ENCODE measurements around the gene DTX1.

The DTX1 gene

GRCh38 chr12:113072136-113072535 is 15.6 kb downstream of the DTX1 start:
- ChIA-PET CTCF (interaction anchor here (0.5 to 1.1 kb wide), 3 partner anchors 22 to 396 kb away, joined by 4 to 6 read pairs (median 6); no protein-coding TSS in a partner anchor), POLR2A (no interaction called here)
- Histone ChIP-seq H3K4me3 (ENCODE audit: low read depth, low read length) (no peak overlapping the region), H3K36me3 (ENCODE audit: control insufficient read depth in 2 of 2, insufficient read depth in 1 of 2, low read length in 2 of 2) (no peaks in the 10 kb centered on the region), H3K27ac (ENCODE audit: extremely low read depth, low read depth, low read length) (no peak overlapping the region), H3K4me1 (ENCODE audit: control insufficient read depth, insufficient read depth, low read length) (0 out of 2 replicates have a peak, but pooled peaks cover 2% of the 10 kb centered on the region), H3K9me3 (ENCODE audit: control insufficient read depth, insufficient read depth, low read depth, low read length) (no peaks in the 10 kb centered on the region)
- TF ChIP-seq ZNF639 (tag by site-specific recombination; IDR thresholded peaks at IDR 0.05) (0 out of 2 replicates have a peak, but pooled peaks have one; percentile 22), PRDM10 (tag by site-specific recombination; IDR thresholded peaks at IDR 0.05) (peak; percentile 41; the same call in 1 of the 2 replicates), ZEB2 (tag by site-specific recombination; IDR thresholded peaks at IDR 0.05) (0 out of 2 replicates have a peak, but pooled peaks have one; percentile 37), ZFP3 (tag by site-specific recombination; IDR thresholded peaks at IDR 0.05; ENCODE audit: low read depth) (peak; percentile 92), ZNF114 (tag by site-specific recombination; IDR thresholded peaks at IDR 0.05) (no peak)

- no peak overlapping the region for H3K4me3 ChIP-seq (ENCODE audit: low read depth, low read length)
- POLR2A ChIA-PET, result no interaction called here
- H3K9me3 ChIP-seq (ENCODE audit: control insufficient read depth, insufficient read depth, low read depth, low read length), result no peaks in the 10 kb centered on the region
- H3K4me1 ChIP-seq (ENCODE audit: control insufficient read depth, insufficient read depth, low read length), result 0 out of 2 replicates have a peak, but pooled peaks cover 2% of the 10 kb centered on the region
- TF ChIP-seq ZNF777 (tag by site-specific recombination; IDR thresholded peaks at IDR 0.05; ENCODE audit: borderline replicate concordance) (no peak), GLI2 (tag by site-specific recombination; IDR thresholded peaks at IDR 0.05; ENCODE audit: borderline replicate concordance, low read depth) (no peak), ZSCAN4 (tag by site-specific recombination; IDR thresholded peaks at IDR 0.05) (no peak), KLF8 (tag by site-specific recombination; IDR thresholded peaks at IDR 0.05) (no peak), ZNF335 (tag by site-specific recombination; conservative IDR thresholded peaks at IDR 0.05) (no peak), TCF7L2 (IDR thresholded peaks at IDR 0.05; ENCODE audit: borderline replicate concordance, low read depth, low read length) (no peak), PATZ1 (tag by site-specific recombination; IDR thresholded peaks at IDR 0.05) (no peak), ZNF558 (tag by site-specific recombination; IDR thresholded peaks at IDR 0.05) (no peak), HOXA7 (CRISPR knock-in tag; IDR thresholded peaks at IDR 0.05; ENCODE audit: borderline replicate concordance) (no peak), ZNF514 (tag by site-specific recombination; IDR thresholded peaks at IDR 0.05) (no peak), ZNF792 (tag by site-specific recombination; IDR thresholded peaks at IDR 0.05) (no peak), ZNF133 (tag by site-specific recombination; IDR thresholded peaks at IDR 0.05) (no peak), ZNF843 (tag by site-specific recombination; IDR thresholded peaks at IDR 0.05) (no peak), ZNF449 (tag by site-specific recombination; IDR thresholded peaks at IDR 0.05) (no peak), ZNF350 (tag by site-specific recombination; IDR thresholded peaks at IDR 0.05) (no peak)
- H3K27ac ChIP-seq (ENCODE audit: extremely low read depth, low read depth, low read length), result no peak overlapping the region
- CTCF ChIA-PET, result interaction anchor here (0.7 to 1.0 kb wide), 2 partner anchors 24 to 25 kb away, joined by 3 to 7 read pairs; no protein-coding TSS in a partner anchor
- H3K36me3 ChIP-seq (ENCODE audit: control insufficient read depth in 2 of 2, insufficient read depth in 1 of 2, low read length in 2 of 2), result no peaks in the 10 kb centered on the region
Observed at GRCh38 chr12:113073586-113073985, 17.1 kb downstream of the DTX1 start.

All from HEK293 (cell line).